Stimulated activated effector memory CD8-positive, alpha-beta T cell treated with anti-CD3 and anti-CD28 coated beads, Interleukin-12 subunit alpha, Interleukin-12 subunit beta, amount 100 ng/mL, for 72 hours (primary cell): ENCODE measurements around the gene PDK1.
A peak's percentile ranks its signal among the peaks of the same experiment; 100 is the strongest.
"Not testable (repeated sequence)": the region's sequence is repeated elsewhere in the genome, so short reads cannot be mapped to it uniquely, and the experiment has no call there.

Source experiments
- ATAC-seq: fragments of 150-1000 bp; cut with Tn5 transposase; 2 replicates; pipeline ENCODE4 v1.10.0; 2021
- DNase-seq, 2 donors: peaks; one replicate each; pipeline ENCODE4 v3.0.0; 2021 to 2022; ENCODE audit warnings: low spot score in 2 of 2
- H3K27ac Mint-ChIP-seq: one replicate; pipeline ENCODE4 v1.8.0; 2022; ENCODE audit warnings: mild to moderate bottlenecking, mixed read lengths
- H3K36me3 Mint-ChIP-seq: one replicate; pipeline ENCODE4 v1.8.0; 2022; ENCODE audit warnings: mild to moderate bottlenecking, mixed read lengths
- H3K4me1 Mint-ChIP-seq: one replicate; pipeline ENCODE4 v1.8.0; 2022; ENCODE audit warnings: mixed read lengths
- H3K4me3 Mint-ChIP-seq: one replicate; pipeline ENCODE4 v1.8.0; 2022; ENCODE audit warnings: mild to moderate bottlenecking, mixed read lengths
- H3K9me3 Mint-ChIP-seq: one replicate; pipeline ENCODE4 v1.8.0; 2022; ENCODE audit warnings: mixed read lengths

The PDK1 gene

GRCh38 chr2:172571245-172571644, 15.4 kb downstream of the PDK1 start:
- ATAC-seq, result no peak

GRCh38 chr2:172572981-172573380, 17.1 kb downstream of the PDK1 start:
- Mint-ChIP-seq H3K4me1 (no peaks in the 10 kb centered on the region), H3K27ac (no peak overlapping the region), H3K4me3 (no peak overlapping the region), H3K9me3 (peaks cover 18% of the 10 kb centered on the region), H3K36me3 (peaks cover 99% of the 10 kb centered on the region)
- no peak for DNase-seq
- ATAC-seq, result no peak

More at GRCh38 chr2:172571245-172571644, 15.4 kb downstream of the PDK1 start:
- Mint-ChIP-seq H3K9me3 (peaks cover 10% of the 10 kb centered on the region), H3K27ac (no peak overlapping the region), H3K4me1 (no peaks in the 10 kb centered on the region), H3K4me3 (no peak overlapping the region), H3K36me3 (peaks cover 99% of the 10 kb centered on the region)
- no peak for DNase-seq

- Mint-ChIP-seq H3K36me3 (peaks cover 99% of the 10 kb centered on the region), H3K4me1 (no peaks in the 10 kb centered on the region), H3K9me3 (peaks cover 27% of the 10 kb centered on the region), H3K4me3 (no peak overlapping the region), H3K27ac (no peak overlapping the region)
- DNase-seq (no peak), ATAC-seq (no peak)
These were observed 19.1 kb downstream of the PDK1 start for GRCh38 chr2:172574965-172575364.

- H3K9me3 Mint-ChIP-seq, result peaks cover 27% of the 10 kb centered on the region
These were observed 22.2 kb downstream of the PDK1 start for GRCh38 chr2:172578054-172578453.

GRCh38 chr2:172578860-172579512, 23.1 kb downstream of the PDK1 start:
- H3K4me3 Mint-ChIP-seq, result no peak overlapping the region

More at GRCh38 chr2:172578054-172578453, 22.2 kb downstream of the PDK1 start:
- Mint-ChIP-seq H3K36me3 (peaks cover 99% of the 10 kb centered on the region), H3K4me3 (no peak overlapping the region), H3K27ac (no peak overlapping the region), H3K4me1 (no peaks in the 10 kb centered on the region)
- DNase-seq (no peak), ATAC-seq (no peak)

GRCh38 chr2:172580544-172580943, 24.7 kb downstream of the PDK1 start:
- H3K27ac Mint-ChIP-seq, result no peak overlapping the region
- H3K4me1 Mint-ChIP-seq, result no peaks in the 10 kb centered on the region
- peaks cover 100% of the 10 kb centered on the region for H3K36me3 Mint-ChIP-seq
- H3K4me3 Mint-ChIP-seq, result no peak overlapping the region
- DNase-seq (no peak), ATAC-seq (no peak)
- peaks cover 18% of the 10 kb centered on the region for H3K9me3 Mint-ChIP-seq

More at GRCh38 chr2:172578860-172579512, 23.1 kb downstream of the PDK1 start:
- ATAC-seq (no peak), DNase-seq (no peak)
- no peak overlapping the region for H3K27ac Mint-ChIP-seq
- H3K36me3 Mint-ChIP-seq, result peaks cover 99% of the 10 kb centered on the region
- H3K9me3 Mint-ChIP-seq, result peaks cover 25% of the 10 kb centered on the region
- H3K4me1 Mint-ChIP-seq, result no peaks in the 10 kb centered on the region

- no peak overlapping the region for H3K27ac Mint-ChIP-seq
- H3K4me1 Mint-ChIP-seq, result peaks cover 16% of the 10 kb centered on the region
- no peak for ATAC-seq
- H3K4me3 Mint-ChIP-seq, result no peak overlapping the region
- DNase-seq, result no peak
- peaks cover 11% of the 10 kb centered on the region for H3K9me3 Mint-ChIP-seq
- peaks cover 100% of the 10 kb centered on the region for H3K36me3 Mint-ChIP-seq
These were observed 26.8 kb downstream of the PDK1 start for GRCh38 chr2:172582656-172583055.

GRCh38 chr2:172586245-172586891, 30.5 kb downstream of the PDK1 start:
- DNase-seq, result no peak
- Mint-ChIP-seq H3K36me3 (peaks cover 100% of the 10 kb centered on the region), H3K27ac (peak overlapping the region; percentile 56), H3K4me3 (no peak overlapping the region), H3K4me1 (peaks cover 29% of the 10 kb centered on the region), H3K9me3 (no peaks in the 10 kb centered on the region)
- ATAC-seq, result peak; percentile 74

GRCh38 chr2:172587231-172587630, 31.3 kb downstream of the PDK1 start:
- H3K4me1 Mint-ChIP-seq, result peaks cover 29% of the 10 kb centered on the region
- H3K27ac Mint-ChIP-seq, H3K4me3 Mint-ChIP-seq, H3K9me3 Mint-ChIP-seq, ATAC-seq, DNase-seq: not testable (repeated sequence)
- H3K36me3 Mint-ChIP-seq, result peaks cover 98% of the 10 kb centered on the region

- Mint-ChIP-seq H3K4me3 (no peak overlapping the region), H3K36me3 (peaks cover 98% of the 10 kb centered on the region), H3K27ac (no peak overlapping the region), H3K4me1 (peaks cover 29% of the 10 kb centered on the region), H3K9me3 (no peaks in the 10 kb centered on the region)
- DNase-seq, result no peak
- peak; percentile 57 for ATAC-seq
These were observed 33.0 kb downstream of the PDK1 start for GRCh38 chr2:172588931-172589330.

GRCh38 chr2:172591386-172591785, 35.5 kb downstream of the PDK1 start:
- peaks cover 23% of the 10 kb centered on the region for H3K4me1 Mint-ChIP-seq
- not testable (repeated sequence) for H3K27ac Mint-ChIP-seq, H3K9me3 Mint-ChIP-seq, DNase-seq, H3K4me3 Mint-ChIP-seq, ATAC-seq
- H3K36me3 Mint-ChIP-seq, result peaks cover 98% of the 10 kb centered on the region

- H3K9me3 Mint-ChIP-seq, H3K27ac Mint-ChIP-seq, ATAC-seq, H3K4me3 Mint-ChIP-seq, DNase-seq: not testable (repeated sequence)
- peaks cover 98% of the 10 kb centered on the region for H3K36me3 Mint-ChIP-seq
- H3K4me1 Mint-ChIP-seq, result peaks cover 16% of the 10 kb centered on the region
These were observed 36.3 kb downstream of the PDK1 start for GRCh38 chr2:172592190-172592589.

- Mint-ChIP-seq H3K36me3 (peaks cover 81% of the 10 kb centered on the region), H3K9me3 (no peaks in the 10 kb centered on the region), H3K27ac (no peak overlapping the region), H3K4me3 (no peak overlapping the region), H3K4me1 (no peaks in the 10 kb centered on the region)
- DNase-seq, result no peak
- ATAC-seq, result no peak
These were observed 40.9 kb downstream of the PDK1 start for GRCh38 chr2:172596776-172597175.

- peaks cover 77% of the 10 kb centered on the region for H3K36me3 Mint-ChIP-seq
- H3K9me3 Mint-ChIP-seq, result no peaks in the 10 kb centered on the region
- no peak for DNase-seq
- H3K27ac Mint-ChIP-seq, result no peak overlapping the region
- H3K4me1 Mint-ChIP-seq, result no peaks in the 10 kb centered on the region
- no peak overlapping the region for H3K4me3 Mint-ChIP-seq
- ATAC-seq, result peak; percentile 59
These were observed 41.4 kb downstream of the PDK1 start for GRCh38 chr2:172597176-172597842.

GRCh38 chr2:172599947-172600346, 44.1 kb downstream of the PDK1 start:
- no peak for ATAC-seq
- H3K27ac Mint-ChIP-seq, result no peak overlapping the region
- no peaks in the 10 kb centered on the region for H3K9me3 Mint-ChIP-seq
- no peak overlapping the region for H3K4me3 Mint-ChIP-seq
- H3K4me1 Mint-ChIP-seq, result no peaks in the 10 kb centered on the region
- DNase-seq, result no peak
- H3K36me3 Mint-ChIP-seq, result peaks cover 71% of the 10 kb centered on the region
